Nephron progenitor cell (in vitro differentiated cells): ENCODE data around the gene LGALS12.
"Not testable (repeated sequence)": the region's sequence is repeated elsewhere in the genome, so short reads cannot be mapped to it uniquely, and the experiment has no call there.

Experiments
- DNase-seq: peaks from one replicate; pipeline ENCODE4 v3.0.0; 2021
- H3K27ac Mint-ChIP-seq: 2 replicates; pipeline ENCODE4 v1.8.0; 2021; ENCODE audit warnings: mild to moderate bottlenecking, moderate library complexity, mixed read lengths
- H3K27me3 Mint-ChIP-seq: 2 replicates; pipeline ENCODE4 v1.8.0; 2021; ENCODE audit warnings: mild to moderate bottlenecking, low read depth, mixed read lengths; ENCODE audit not compliant: poor library complexity
- H3K36me3 Mint-ChIP-seq: 2 replicates; pipeline ENCODE4 v1.8.0; 2021; ENCODE audit warnings: low read depth, mixed read lengths
- H3K4me1 Mint-ChIP-seq: 2 replicates; pipeline ENCODE4 v1.8.0; 2021; ENCODE audit warnings: mixed read lengths
- H3K4me3 Mint-ChIP-seq: 2 replicates; pipeline ENCODE4 v1.8.0; 2021; ENCODE audit warnings: mild to moderate bottlenecking, moderate library complexity, mixed read lengths
- H3K9me3 Mint-ChIP-seq: 2 replicates; pipeline ENCODE4 v1.8.0; 2021; ENCODE audit warnings: mild to moderate bottlenecking, moderate library complexity, mixed read lengths
- CTCF ChIP-seq: fragments of 200-600 bp; sonication (generic); IDR thresholded peaks from 2 replicates; pipeline ENCODE4 v1.5.0; 2021; ENCODE audit warnings: antibody characterized with exemption

Gene LGALS12

GRCh38 chr11:63549411-63549810, 43.5 kb downstream of the LGALS12 start:
- Mint-ChIP-seq H3K36me3 (no peaks in the 10 kb centered on the region), H3K4me3 (no peak overlapping the region), H3K4me1 (peaks cover 14% of the 10 kb centered on the region), H3K27ac (peak overlapping the region; percentile 41), H3K9me3 (peaks cover 5% of the 10 kb centered on the region), H3K27me3 (peaks cover 8% of the 10 kb centered on the region)
- no peak for DNase-seq
- TF ChIP-seq CTCF: no peak

GRCh38 chr11:63550156-63550700, 44.3 kb downstream of the LGALS12 start:
- H3K4me3 Mint-ChIP-seq, H3K27ac Mint-ChIP-seq, H3K9me3 Mint-ChIP-seq, H3K27me3 Mint-ChIP-seq, DNase-seq, H3K36me3 Mint-ChIP-seq: not testable (repeated sequence)
- H3K4me1 Mint-ChIP-seq: peaks cover 19% of the 10 kb centered on the region

GRCh38 chr11:63551091-63551888, 45.4 kb downstream of the LGALS12 start:
- no peak for TF ChIP-seq CTCF
- Mint-ChIP-seq H3K4me1 (peaks cover 19% of the 10 kb centered on the region), H3K4me3 (no peak overlapping the region), H3K9me3 (peaks cover 5% of the 10 kb centered on the region), H3K27me3 (peaks cover 5% of the 10 kb centered on the region), H3K27ac (peak overlapping the region; percentile 71), H3K36me3 (no peaks in the 10 kb centered on the region)
- no peak for DNase-seq

DNA sequence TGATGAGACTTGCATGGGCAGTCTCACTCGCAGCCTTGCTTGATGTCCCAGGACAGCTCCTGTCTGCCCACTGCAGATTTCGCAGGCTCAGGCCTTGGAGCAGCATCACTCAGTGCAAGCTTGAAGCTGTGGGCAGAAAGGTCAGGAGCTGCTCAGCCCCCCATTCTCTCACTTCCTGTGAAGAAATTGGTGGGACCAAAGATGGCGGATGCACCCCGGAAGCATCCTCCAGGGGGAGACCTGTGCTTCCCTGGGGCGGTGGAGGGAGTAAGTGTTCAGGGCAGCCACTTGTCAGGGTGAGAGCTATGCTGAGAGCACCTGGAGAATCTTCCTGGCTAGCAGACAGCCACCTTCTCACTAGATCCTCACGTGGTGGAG, 46.0 kb downstream of the LGALS12 start:
- H3K9me3 Mint-ChIP-seq: peaks cover 5% of the 10 kb centered on the region
- H3K4me1 Mint-ChIP-seq: peaks cover 19% of the 10 kb centered on the region
- DNase-seq: no peak
- H3K27me3 Mint-ChIP-seq: peaks cover 5% of the 10 kb centered on the region
- no peaks in the 10 kb centered on the region for H3K36me3 Mint-ChIP-seq
- H3K4me3 Mint-ChIP-seq: no peak overlapping the region
- no peak for TF ChIP-seq CTCF
- no peak overlapping the region for H3K27ac Mint-ChIP-seq

GRCh38 chr11:63552921-63553320, 47.0 kb downstream of the LGALS12 start:
- no peaks in the 10 kb centered on the region for H3K36me3 Mint-ChIP-seq
- no peak overlapping the region for H3K27ac Mint-ChIP-seq
- no peak overlapping the region for H3K4me3 Mint-ChIP-seq
- no peak for TF ChIP-seq CTCF
- no peak for DNase-seq
- peaks cover 19% of the 10 kb centered on the region for H3K4me1 Mint-ChIP-seq
- H3K27me3 Mint-ChIP-seq: peaks cover 9% of the 10 kb centered on the region
- peaks cover 5% of the 10 kb centered on the region for H3K9me3 Mint-ChIP-seq

DNA sequence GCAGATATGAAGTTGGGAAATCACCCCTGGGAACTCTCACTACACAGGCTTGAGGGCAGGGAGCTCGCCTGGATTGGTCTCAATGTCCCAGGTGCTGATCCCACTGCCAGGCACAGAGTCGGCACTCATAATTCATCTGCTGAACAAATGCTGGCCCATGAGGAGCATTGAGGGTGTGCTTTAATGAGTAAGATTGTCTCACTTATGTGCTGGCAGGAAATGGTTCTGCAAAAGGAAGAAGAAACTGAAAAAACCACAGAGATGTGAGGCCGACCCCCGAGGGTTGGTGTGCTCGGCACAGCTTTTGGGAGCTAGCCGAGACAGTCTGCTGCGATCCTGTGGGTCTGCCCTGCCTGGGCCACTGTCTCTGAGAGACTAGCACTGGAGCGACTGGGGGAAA, 47.9 kb downstream of the LGALS12 start:
- H3K27ac Mint-ChIP-seq: no peak overlapping the region
- H3K36me3 Mint-ChIP-seq: no peaks in the 10 kb centered on the region
- no peak overlapping the region for H3K4me3 Mint-ChIP-seq
- H3K27me3 Mint-ChIP-seq: peaks cover 13% of the 10 kb centered on the region
- no peak for TF ChIP-seq CTCF
- H3K9me3 Mint-ChIP-seq: peaks cover 5% of the 10 kb centered on the region
- DNase-seq: no peak
- peaks cover 19% of the 10 kb centered on the region for H3K4me1 Mint-ChIP-seq
